ENCODE measurements around the gene GART. TPM values are rescaled to one million over a fixed set of nuclear protein-coding genes. Genes with fewer than 3 reads are reported as not detected.

The GART gene
- polyA plus RNA-seq, 3 donors = 7.4 to 28.6 (median 26.1) TPM

GRCh38 chr21:33490991-33491372, 50.9 kb downstream of the GART start:
- WGBS (ENCODE audit: insufficient coverage) = 18% methylated on average over 11 of the region's 12 CpGs
- Histone ChIP-seq H3K4me1 (ENCODE audit: control insufficient read depth in 1 of 2, insufficient read depth in 2 of 2, low read length in 2 of 2) (peaks cover 25 to 29% of the 10 kb centered on the region in 2 donors), H3K79me2 (ENCODE audit: insufficient read depth, low read length) (no peaks in the 10 kb centered on the region), H4K20me1 (ENCODE audit: insufficient read depth, low read length) (no peaks in the 10 kb centered on the region), H3K27me3 (ENCODE audit: control insufficient read depth in 2 of 2, insufficient read depth in 2 of 2, low read length in 2 of 2) (no peaks in the 10 kb centered on the region), H3K27ac (ENCODE audit: low read depth in 1 of 2, low read length in 2 of 2) (no peak overlapping the region), H3K9ac (ENCODE audit: insufficient read depth, low read length, poor library complexity, severe bottlenecking) (peak overlapping the region; percentile 75), H2AFZ (ENCODE audit: insufficient read depth, low read depth, low read length, poor library complexity, severe bottlenecking) (peak overlapping the region; percentile 87), H3K4me2 (replicated peaks; ENCODE audit: extremely low read depth, low read length, poor library complexity, severe bottlenecking) (peak overlapping the region; percentile 95), H3K4me3 (replicated peaks in 1 of 3; ENCODE audit: low read depth in 2 of 3, low read length in 3 of 3) (peak overlapping the region; percentile 52 to 87 (median 71)), H3K36me3 (replicated peaks in 1 of 2; ENCODE audit: control insufficient read depth in 1 of 2, insufficient read depth in 2 of 2, low read length in 2 of 2) (no peaks in the 10 kb centered on the region), H3K9me3 (replicated peaks in 1 of 2; ENCODE audit: control insufficient read depth in 1 of 2, insufficient read depth in 1 of 2, low read length in 2 of 2) (no peaks in the 10 kb centered on the region)
- no peaks in the 10 kb centered on the region for H3K36me3 Mint-ChIP-seq
- no peak for TF ChIP-seq CTCF (IDR thresholded peaks at IDR 0.05)
- intact Hi-C loops (cut with micrococcal nuclease) = no loop called here
- peaks cover 0 to 2% (median 0%) of the 10 kb centered on the region in 7 donors for H3K9me3 Mint-ChIP-seq
- peak overlapping the region; percentile 89 to 96 for H3K4me3 Mint-ChIP-seq
- no peak for DNase-seq
- peaks cover 0 to 6% (median 0%) of the 10 kb centered on the region in 3 donors for H3K27me3 Mint-ChIP-seq (ENCODE audit: low read depth in 3 of 3)
- peaks cover 25% of the 10 kb centered on the region for H3K4me1 Mint-ChIP-seq
- peak overlapping the region in 6 of 7 donors; percentile 1 to 88 (median 60) for H3K27ac Mint-ChIP-seq

GRCh38 chr21:33488936-33489335, 53.0 kb downstream of the GART start:
- no CpG with 5 or more reads among the region's 4 CpGs for WGBS (ENCODE audit: insufficient coverage)
- H3K9ac ChIP-seq (ENCODE audit: insufficient read depth, low read length, poor library complexity, severe bottlenecking) = no peak overlapping the region
- H3K27me3 Mint-ChIP-seq (ENCODE audit: low read depth in 3 of 3) = peaks cover 0 to 2% (median 0%) of the 10 kb centered on the region in 3 donors
- no peaks in the 10 kb centered on the region for H3K9me3 ChIP-seq (replicated peaks in 1 of 2; ENCODE audit: control insufficient read depth in 1 of 2, insufficient read depth in 1 of 2, low read length in 2 of 2)
- H3K27ac Mint-ChIP-seq = no peak overlapping the region
- H3K36me3 ChIP-seq (replicated peaks in 1 of 2; ENCODE audit: control insufficient read depth in 1 of 2, insufficient read depth in 2 of 2, low read length in 2 of 2) = no peaks in the 10 kb centered on the region
- H3K27me3 ChIP-seq (ENCODE audit: control insufficient read depth in 2 of 2, insufficient read depth in 2 of 2, low read length in 2 of 2) = no peaks in the 10 kb centered on the region
- no peaks in the 10 kb centered on the region for H3K79me2 ChIP-seq (ENCODE audit: insufficient read depth, low read length)
- peaks cover 26 to 37% of the 10 kb centered on the region in 2 donors for H3K4me1 ChIP-seq (ENCODE audit: control insufficient read depth in 1 of 2, insufficient read depth in 2 of 2, low read length in 2 of 2)
- no peak overlapping the region for H2AFZ ChIP-seq (ENCODE audit: insufficient read depth, low read depth, low read length, poor library complexity, severe bottlenecking)
- intact Hi-C loops (cut with micrococcal nuclease) = no loop called here
- no peak overlapping the region for H3K27ac ChIP-seq (ENCODE audit: low read depth in 1 of 2, low read length in 2 of 2)
- H3K9me3 Mint-ChIP-seq = peaks cover 0 to 2% (median 0%) of the 10 kb centered on the region in 7 donors
- H3K4me3 Mint-ChIP-seq = no peak overlapping the region
- H3K4me3 ChIP-seq (replicated peaks in 1 of 3; ENCODE audit: low read depth in 2 of 3, low read length in 3 of 3) = no peak overlapping the region
- TF ChIP-seq CTCF (IDR thresholded peaks at IDR 0.05) = no peak
- H3K36me3 Mint-ChIP-seq = no peaks in the 10 kb centered on the region
- H4K20me1 ChIP-seq (ENCODE audit: insufficient read depth, low read length) = no peaks in the 10 kb centered on the region
- peaks cover 31% of the 10 kb centered on the region for H3K4me1 Mint-ChIP-seq
- no peak overlapping the region for H3K4me2 ChIP-seq (replicated peaks; ENCODE audit: extremely low read depth, low read length, poor library complexity, severe bottlenecking)
- no peak for DNase-seq
